ENCODE data around the gene PTPRO. TPM values are rescaled to one million over a fixed set of nuclear protein-coding genes. Genes with fewer than 3 reads are reported as not detected.

The PTPRO gene
- 0.05 to 0.08 TPM in 2 of 5 replicates, not detected in the others for total RNA-seq (2022; extraction: Qiagen RNA extraction; ENCODE audit: low read depth)

DNA sequence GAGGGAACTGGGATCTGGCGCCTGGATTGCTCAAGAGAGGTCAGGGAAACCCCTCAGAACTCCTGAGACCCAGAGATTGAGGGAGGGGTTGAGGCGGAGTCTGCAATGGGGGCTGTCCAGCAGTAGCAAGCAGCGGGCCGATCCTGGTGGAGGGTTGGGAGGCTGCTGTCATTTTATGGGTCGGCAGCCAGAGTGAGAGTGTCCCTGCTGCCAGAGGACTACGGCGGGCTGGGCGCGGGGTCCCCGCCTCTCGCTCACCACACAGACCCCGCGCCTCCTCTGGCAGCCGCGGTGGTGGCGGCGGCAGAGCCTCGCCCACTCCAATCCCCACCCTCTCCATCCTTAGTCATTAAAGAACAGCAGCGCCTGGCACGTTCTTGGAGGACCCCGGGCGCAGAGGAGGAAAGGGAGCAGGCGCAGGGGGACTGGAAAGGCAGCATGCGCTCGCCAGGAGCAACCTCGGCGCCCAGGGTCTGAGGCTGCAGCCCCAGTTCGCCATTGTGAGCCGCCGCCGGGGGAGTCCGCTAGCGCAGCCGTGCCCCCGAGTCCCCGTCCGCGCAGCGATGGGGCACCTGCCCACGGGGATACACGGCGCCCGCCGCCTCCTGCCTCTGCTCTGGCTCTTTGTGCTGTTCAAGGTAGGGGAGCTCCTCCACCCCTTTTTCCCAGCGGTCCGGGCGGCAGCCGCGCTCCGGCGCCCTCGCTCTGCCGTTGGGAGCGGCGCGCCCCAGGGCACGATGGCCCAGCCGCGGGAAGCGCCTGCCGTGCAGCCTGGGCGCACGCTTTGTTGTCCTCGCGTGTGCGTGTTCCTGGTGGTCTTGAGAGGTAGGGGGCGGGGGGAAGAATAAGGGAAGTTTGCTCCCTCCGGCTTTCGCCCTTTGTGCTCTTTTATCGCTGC, at the start of gene PTPRO:
TSS of gene PTPRO (plus strand) at position 345 of the 898 bp plus-strand sequence.

Other genes starting within 250 kb of the PTPRO start
- gene RERG, start 101.1 kb upstream of the PTPRO start, total RNA-seq (2022; extraction: Qiagen RNA extraction; ENCODE audit: low read depth) = 0.15 to 0.22 TPM (median 0.16 TPM) in 4 of 5 replicates, not detected in the other